ENCODE data around the gene SHISA8. TPM values are rescaled to one million over a fixed set of nuclear protein-coding genes. Genes with fewer than 3 reads are reported as not detected.
"Not testable (repeated sequence)": the region's sequence is repeated elsewhere in the genome, so short reads cannot be mapped to it uniquely, and the experiment has no call there.

Gene SHISA8
- total and polyA plus RNA-seq, 4 donors: not detected

DNA sequence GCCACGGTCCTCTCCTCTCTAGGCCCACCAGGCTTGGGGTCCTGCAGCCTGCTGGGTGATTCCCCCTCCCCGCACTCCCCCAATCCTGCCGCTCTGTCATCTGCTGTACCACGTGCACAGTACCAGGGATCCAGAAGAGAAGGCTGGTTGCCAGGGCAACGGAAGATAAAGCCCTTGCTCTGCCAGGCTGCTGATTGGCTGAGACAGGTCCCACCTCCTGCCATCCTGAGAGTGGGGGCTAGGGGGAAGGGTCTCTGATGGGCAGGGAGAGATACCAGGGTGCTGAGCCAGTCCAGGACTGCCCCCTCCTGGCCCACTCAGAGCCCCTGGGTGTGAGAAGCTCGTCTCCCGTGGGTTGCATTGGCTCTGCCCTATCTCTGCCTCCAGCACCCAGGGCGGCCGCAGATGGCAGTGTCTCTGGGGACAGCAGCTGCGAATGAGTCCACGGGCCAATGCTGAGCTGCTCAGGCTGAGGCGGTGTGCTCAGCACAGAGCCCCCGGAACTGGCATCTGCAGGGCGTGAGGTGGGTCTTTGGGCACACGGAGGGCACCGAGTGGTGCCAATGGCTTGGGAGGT is 37.1 kb upstream of the SHISA8 start, which contains the start of gene SMIM45 (continued):
- TF ChIP-seq GABPA (IDR thresholded peaks at IDR 0.05 in 1 of 2, conservative IDR thresholded peaks at IDR 0.05 in 1 of 2) (no peak), SP1 (IDR thresholded peaks at IDR 0.05) (no peak)
- TF ChIP-seq, protein P1, sequence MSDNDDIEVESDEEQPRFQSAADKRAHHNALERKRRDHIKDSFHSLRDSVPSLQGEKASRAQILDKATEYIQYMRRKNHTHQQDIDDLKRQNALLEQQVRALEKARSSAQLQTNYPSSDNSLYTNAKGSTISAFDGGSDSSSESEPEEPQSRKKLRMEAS (IDR thresholded peaks at IDR 0.05): no peak
- TF ChIP-seq, protein P2, sequence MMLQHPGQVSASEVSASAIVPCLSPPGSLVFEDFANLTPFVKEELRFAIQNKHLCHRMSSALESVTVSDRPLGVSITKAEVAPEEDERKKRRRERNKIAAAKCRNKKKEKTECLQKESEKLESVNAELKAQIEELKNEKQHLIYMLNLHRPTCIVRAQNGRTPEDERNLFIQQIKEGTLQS (IDR thresholded peaks at IDR 0.05): no peak

DNA sequence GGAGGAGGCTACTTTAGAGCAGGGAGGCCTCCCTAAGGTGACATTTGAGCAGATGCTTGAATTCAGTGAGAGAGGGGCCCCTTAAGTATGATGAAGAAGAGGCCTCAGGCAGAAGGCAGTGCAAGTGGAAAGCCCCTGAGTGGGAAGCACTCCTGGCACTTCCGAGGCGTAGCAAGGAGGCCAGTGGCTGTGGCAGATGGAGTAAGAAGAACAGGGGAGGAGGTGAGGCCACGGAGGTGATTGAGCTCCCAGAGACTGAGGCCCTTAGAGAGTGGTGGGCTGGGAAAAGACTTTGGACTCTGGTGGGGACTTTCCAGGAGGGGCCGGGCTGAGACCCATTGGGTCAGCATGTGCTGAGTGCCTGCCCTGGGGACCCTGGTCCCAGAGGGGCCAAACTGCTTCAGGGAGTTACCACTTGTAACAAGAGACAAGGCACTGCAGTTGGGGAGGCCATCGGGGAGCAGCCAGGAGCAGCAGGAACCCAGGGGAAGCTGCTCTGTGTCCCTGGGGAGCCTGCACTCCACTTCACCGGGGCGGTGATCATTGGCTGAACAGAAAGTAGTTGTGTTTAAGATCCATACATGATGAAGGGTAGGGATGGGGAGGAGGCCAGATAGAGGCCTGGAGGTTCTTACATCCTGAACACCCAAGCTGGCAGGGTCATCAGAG is 34.6 kb upstream of the SHISA8 start:
- Histone ChIP-seq H3K36me3 (ENCODE audit: control insufficient read depth in 4 of 4, insufficient read depth in 3 of 4, low read depth in 1 of 4, low read length in 3 of 4) (no peaks in the 10 kb centered on the region), H3K9ac (ENCODE audit: low read depth in 1 of 2, low read length in 2 of 2) (no peak overlapping the region), H3K27me3 (ENCODE audit: control insufficient read depth in 4 of 4, insufficient read depth in 4 of 4, low read length in 3 of 4) (no peaks in the 10 kb centered on the region), H3K4me3 (ENCODE audit: low read depth in 1 of 3, low read length in 3 of 3) (no peak overlapping the region), H3K4me1 (ENCODE audit: control insufficient read depth in 4 of 4, insufficient read depth in 4 of 4, low read length in 3 of 4) (peaks cover 3 to 16% (median 11%) of the 10 kb centered on the region in 4 donors), H3K9me3 (ENCODE audit: control insufficient read depth in 4 of 4, low read length in 3 of 4) (no peaks in the 10 kb centered on the region), H3K27ac (ENCODE audit: low read depth in 1 of 2, low read length in 2 of 2) (no peak overlapping the region)
- 94% methylated on average over 7 of the region's 7 CpGs for WGBS
- no peak for DNase-seq (ENCODE audit: low spot score)
- TF ChIP-seq JUND (IDR thresholded peaks at IDR 0.05) (no peak), HNF4A (conservative IDR thresholded peaks at IDR 0.05) (no peak), YY1 (IDR thresholded peaks at IDR 0.05) (no peak), NR2F2 (IDR thresholded peaks at IDR 0.05) (no peak), TAF1 (conservative IDR thresholded peaks at IDR 0.05) (no peak), HNF4G (IDR thresholded peaks at IDR 0.05) (no peak), SP1 (IDR thresholded peaks at IDR 0.05) (no peak), RAD21 (IDR thresholded peaks at IDR 0.05) (no peak), EGR1 (IDR thresholded peaks at IDR 0.05; ENCODE audit: low read depth in 2 of 2) (no peak), FOXA2 (IDR thresholded peaks at IDR 0.05) (no peak)
- TF ChIP-seq, protein P1 (IDR thresholded peaks at IDR 0.05): no peak
- TF ChIP-seq, protein P2 (IDR thresholded peaks at IDR 0.05): no peak
- TF ChIP-seq, protein P3, sequence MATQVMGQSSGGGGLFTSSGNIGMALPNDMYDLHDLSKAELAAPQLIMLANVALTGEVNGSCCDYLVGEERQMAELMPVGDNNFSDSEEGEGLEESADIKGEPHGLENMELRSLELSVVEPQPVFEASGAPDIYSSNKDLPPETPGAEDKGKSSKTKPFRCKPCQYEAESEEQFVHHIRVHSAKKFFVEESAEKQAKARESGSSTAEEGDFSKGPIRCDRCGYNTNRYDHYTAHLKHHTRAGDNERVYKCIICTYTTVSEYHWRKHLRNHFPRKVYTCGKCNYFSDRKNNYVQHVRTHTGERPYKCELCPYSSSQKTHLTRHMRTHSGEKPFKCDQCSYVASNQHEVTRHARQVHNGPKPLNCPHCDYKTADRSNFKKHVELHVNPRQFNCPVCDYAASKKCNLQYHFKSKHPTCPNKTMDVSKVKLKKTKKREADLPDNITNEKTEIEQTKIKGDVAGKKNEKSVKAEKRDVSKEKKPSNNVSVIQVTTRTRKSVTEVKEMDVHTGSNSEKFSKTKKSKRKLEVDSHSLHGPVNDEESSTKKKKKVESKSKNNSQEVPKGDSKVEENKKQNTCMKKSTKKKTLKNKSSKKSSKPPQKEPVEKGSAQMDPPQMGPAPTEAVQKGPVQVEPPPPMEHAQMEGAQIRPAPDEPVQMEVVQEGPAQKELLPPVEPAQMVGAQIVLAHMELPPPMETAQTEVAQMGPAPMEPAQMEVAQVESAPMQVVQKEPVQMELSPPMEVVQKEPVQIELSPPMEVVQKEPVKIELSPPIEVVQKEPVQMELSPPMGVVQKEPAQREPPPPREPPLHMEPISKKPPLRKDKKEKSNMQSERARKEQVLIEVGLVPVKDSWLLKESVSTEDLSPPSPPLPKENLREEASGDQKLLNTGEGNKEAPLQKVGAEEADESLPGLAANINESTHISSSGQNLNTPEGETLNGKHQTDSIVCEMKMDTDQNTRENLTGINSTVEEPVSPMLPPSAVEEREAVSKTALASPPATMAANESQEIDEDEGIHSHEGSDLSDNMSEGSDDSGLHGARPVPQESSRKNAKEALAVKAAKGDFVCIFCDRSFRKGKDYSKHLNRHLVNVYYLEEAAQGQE (IDR thresholded peaks at IDR 0.05): no peak
- TF ChIP-seq, protein P4, sequence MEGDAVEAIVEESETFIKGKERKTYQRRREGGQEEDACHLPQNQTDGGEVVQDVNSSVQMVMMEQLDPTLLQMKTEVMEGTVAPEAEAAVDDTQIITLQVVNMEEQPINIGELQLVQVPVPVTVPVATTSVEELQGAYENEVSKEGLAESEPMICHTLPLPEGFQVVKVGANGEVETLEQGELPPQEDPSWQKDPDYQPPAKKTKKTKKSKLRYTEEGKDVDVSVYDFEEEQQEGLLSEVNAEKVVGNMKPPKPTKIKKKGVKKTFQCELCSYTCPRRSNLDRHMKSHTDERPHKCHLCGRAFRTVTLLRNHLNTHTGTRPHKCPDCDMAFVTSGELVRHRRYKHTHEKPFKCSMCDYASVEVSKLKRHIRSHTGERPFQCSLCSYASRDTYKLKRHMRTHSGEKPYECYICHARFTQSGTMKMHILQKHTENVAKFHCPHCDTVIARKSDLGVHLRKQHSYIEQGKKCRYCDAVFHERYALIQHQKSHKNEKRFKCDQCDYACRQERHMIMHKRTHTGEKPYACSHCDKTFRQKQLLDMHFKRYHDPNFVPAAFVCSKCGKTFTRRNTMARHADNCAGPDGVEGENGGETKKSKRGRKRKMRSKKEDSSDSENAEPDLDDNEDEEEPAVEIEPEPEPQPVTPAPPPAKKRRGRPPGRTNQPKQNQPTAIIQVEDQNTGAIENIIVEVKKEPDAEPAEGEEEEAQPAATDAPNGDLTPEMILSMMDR (IDR thresholded peaks at IDR 0.05; ENCODE audit: low read depth, low read length, missing input control): no peak

DNA sequence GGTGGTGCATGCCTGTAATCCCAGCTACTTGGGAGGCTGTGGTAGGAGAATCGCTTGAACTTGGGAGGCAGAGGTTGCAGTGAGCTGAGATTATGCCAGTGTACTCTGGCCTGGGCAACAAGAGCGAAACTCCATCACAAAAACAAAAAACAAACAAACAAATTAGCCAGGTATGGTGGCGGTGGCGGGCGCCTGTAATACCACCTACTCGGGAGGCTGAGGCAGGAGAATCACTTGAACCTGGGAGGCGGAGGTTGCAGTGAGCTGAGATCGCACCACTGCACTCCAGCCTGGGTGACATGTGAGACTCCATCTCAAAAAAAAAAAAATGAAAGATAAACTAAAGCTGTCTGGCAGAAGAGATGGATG is 34.0 kb upstream of the SHISA8 start:
- H3K4me1 ChIP-seq (ENCODE audit: control insufficient read depth in 4 of 4, insufficient read depth in 4 of 4, low read length in 3 of 4): peaks cover 3 to 16% (median 11%) of the 10 kb centered on the region in 4 donors
- not testable (repeated sequence) for DNase-seq (ENCODE audit: low spot score); H3K9ac ChIP-seq (ENCODE audit: low read depth in 1 of 2, low read length in 2 of 2); H3K27me3 ChIP-seq (ENCODE audit: control insufficient read depth in 4 of 4, insufficient read depth in 4 of 4, low read length in 3 of 4); H3K27ac ChIP-seq (ENCODE audit: low read depth in 1 of 2, low read length in 2 of 2); H3K4me3 ChIP-seq (ENCODE audit: low read depth in 1 of 3, low read length in 3 of 3); H3K36me3 ChIP-seq (ENCODE audit: control insufficient read depth in 4 of 4, insufficient read depth in 3 of 4, low read depth in 1 of 4, low read length in 3 of 4); H3K9me3 ChIP-seq (ENCODE audit: control insufficient read depth in 4 of 4, low read length in 3 of 4)
- 92% methylated on average over 8 of the region's 8 CpGs for WGBS
